KMS-11 (cell line): ENCODE data around the gene SNRPB2.

Source experiments
- H2AFZ ChIP-seq: fragments of 200-600 bp; sonication (generic); 2 replicates; pipeline ENCODE4 v1.6.1; 2016; ENCODE audit warnings: antibody characterized with exemption, mixed run types, low read depth
- H3K27ac ChIP-seq: fragments of 200-600 bp; sonication (generic); 2 replicates; pipeline ENCODE4 v1.6.1; 2016; ENCODE audit warnings: mild to moderate bottlenecking, mixed run types
- H3K27me3 ChIP-seq: fragments of 200-600 bp; sonication (generic); 2 replicates; pipeline ENCODE4 v1.6.1; 2017; ENCODE audit warnings: mild to moderate bottlenecking, low read depth, mixed run types, moderate library complexity; ENCODE audit not compliant: insufficient read depth
- H3K36me3 ChIP-seq: fragments of 200-600 bp; sonication (generic); 2 replicates; pipeline ENCODE4 v1.6.1; 2017; ENCODE audit warnings: mild to moderate bottlenecking, mixed run types; ENCODE audit not compliant: insufficient read depth
- H3K4me1 ChIP-seq: fragments of 200-600 bp; sonication (generic); 2 replicates; pipeline ENCODE4 v1.6.1; 2016; ENCODE audit warnings: mild to moderate bottlenecking, low read depth, mixed run types; ENCODE audit not compliant: poor library complexity, severe bottlenecking
- H3K4me2 ChIP-seq: fragments of 200-600 bp; sonication (generic); 2 replicates; pipeline ENCODE4 v1.7.0; 2016; ENCODE audit warnings: mild to moderate bottlenecking, mixed run types
- H3K4me3 ChIP-seq: fragments of 200-600 bp; sonication (generic); IDR thresholded peaks from 2 replicates; pipeline ENCODE4 v1.6.1; 2017; ENCODE audit warnings: low read depth, low read length, mixed read lengths; ENCODE audit not compliant: insufficient read depth
- H3K79me2 ChIP-seq: fragments of 200-600 bp; sonication (generic); 2 replicates; pipeline ENCODE4 v1.6.1; 2016; ENCODE audit warnings: low read depth, mixed run types; ENCODE audit not compliant: insufficient read depth
- H3K9ac ChIP-seq: fragments of 200-600 bp; sonication (generic); 2 replicates; pipeline ENCODE4 v1.6.1; 2016; ENCODE audit warnings: mild to moderate bottlenecking, mixed run types
- H4K20me1 ChIP-seq: fragments of 200-600 bp; sonication (generic); 2 replicates; pipeline ENCODE4 v1.6.1; 2016; ENCODE audit warnings: mild to moderate bottlenecking, mixed run types; ENCODE audit not compliant: insufficient read depth
- CTCF ChIP-seq: fragments of 200-600 bp; sonication (generic); conservative IDR thresholded peaks from 2 replicates; pipeline ENCODE4 v1.6.1; 2017; ENCODE audit warnings: low read depth, mild to moderate bottlenecking, antibody characterized with exemption, low read length, moderate library complexity, mixed read lengths

Gene SNRPB2

DNA sequence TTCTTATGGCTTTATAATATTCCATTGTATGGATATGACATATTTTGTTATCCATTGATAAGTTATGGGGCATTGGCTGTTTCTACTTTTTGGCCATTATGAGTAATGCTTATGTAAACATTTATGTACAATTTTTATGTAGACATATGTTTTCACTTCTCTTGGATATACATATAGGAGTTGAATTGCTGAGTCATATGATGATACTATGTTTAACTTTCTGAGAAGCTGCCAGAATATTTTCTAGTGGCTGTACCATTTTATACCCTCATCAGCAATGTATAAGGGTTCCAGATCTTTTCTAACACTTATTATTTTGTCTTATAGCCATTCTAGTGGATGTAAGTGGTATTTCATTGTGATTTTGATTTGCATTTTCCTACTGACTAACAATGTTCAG is 41.4 kb downstream of the SNRPB2 start:
- Histone ChIP-seq H3K79me2 (no peaks in the 10 kb centered on the region), H3K4me2 (no peak overlapping the region), H3K27ac (no peak overlapping the region), H4K20me1 (no peaks in the 10 kb centered on the region), H3K4me1 (no peaks in the 10 kb centered on the region), H2AFZ (no peak overlapping the region), H3K36me3 (no peaks in the 10 kb centered on the region), H3K9ac (no peak overlapping the region), H3K27me3 (no peaks in the 10 kb centered on the region), H3K4me3 (no peak overlapping the region)
- TF ChIP-seq CTCF: no peak

DNA sequence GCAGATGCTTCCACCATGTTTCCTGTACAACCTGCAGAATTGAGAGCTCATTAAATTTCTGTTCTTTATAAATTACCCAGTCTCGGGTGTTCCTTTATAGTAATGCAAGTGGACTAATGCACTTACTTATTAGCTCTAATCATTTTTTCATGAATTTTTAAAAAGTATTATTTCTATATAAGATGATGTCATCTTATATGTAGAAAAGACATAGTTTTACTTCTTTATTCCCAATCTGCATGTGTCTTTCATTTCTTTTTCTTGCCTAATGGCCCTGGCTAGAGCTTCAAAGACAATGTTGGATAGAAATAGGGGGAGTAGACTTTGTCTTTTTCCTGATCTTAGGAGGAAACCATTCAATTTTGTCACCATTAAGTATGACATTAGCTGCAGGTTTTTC is 46.1 kb downstream of the SNRPB2 start:
- Histone ChIP-seq H4K20me1 (no peaks in the 10 kb centered on the region), H3K9ac (no peak overlapping the region), H3K36me3 (no peaks in the 10 kb centered on the region), H3K4me3 (no peak overlapping the region), H3K4me2 (no peak overlapping the region), H3K27ac (no peak overlapping the region), H3K4me1 (no peaks in the 10 kb centered on the region), H3K79me2 (no peaks in the 10 kb centered on the region), H2AFZ (no peak overlapping the region), H3K27me3 (no peaks in the 10 kb centered on the region)
- no peak for TF ChIP-seq CTCF

DNA sequence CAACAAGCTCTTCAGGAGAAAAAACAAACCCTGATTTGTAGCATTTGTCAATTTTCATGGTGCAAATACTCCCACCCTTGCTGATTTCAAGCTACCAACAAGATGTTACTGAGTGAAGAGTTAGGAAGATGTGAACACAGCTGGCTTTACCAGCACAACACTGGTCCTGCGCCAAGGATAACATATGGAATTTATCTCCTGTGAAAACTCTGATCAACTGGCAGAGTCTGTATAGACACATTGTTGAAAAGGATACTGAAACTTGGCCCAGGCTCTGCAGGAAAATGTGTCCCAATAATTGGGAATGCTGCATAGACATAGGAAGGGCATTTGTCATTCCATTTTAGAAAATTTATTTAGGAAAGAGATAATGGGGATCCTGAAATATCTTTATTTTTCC is 47.3 kb downstream of the SNRPB2 start:
- Histone ChIP-seq H3K79me2 (no peaks in the 10 kb centered on the region), H3K4me3 (no peak overlapping the region), H3K36me3 (no peaks in the 10 kb centered on the region), H3K27ac (no peak overlapping the region), H3K9ac (no peak overlapping the region), H3K27me3 (no peaks in the 10 kb centered on the region), H3K4me2 (no peak overlapping the region), H4K20me1 (no peaks in the 10 kb centered on the region), H3K4me1 (no peaks in the 10 kb centered on the region), H2AFZ (no peak overlapping the region)
- TF ChIP-seq CTCF: no peak

GRCh38 chr20:16778159-16778558 is 48.3 kb downstream of the SNRPB2 start:
- Histone ChIP-seq H3K27me3 (no peaks in the 10 kb centered on the region), H3K9ac (no peak overlapping the region)
- no peak for TF ChIP-seq CTCF

DNA sequence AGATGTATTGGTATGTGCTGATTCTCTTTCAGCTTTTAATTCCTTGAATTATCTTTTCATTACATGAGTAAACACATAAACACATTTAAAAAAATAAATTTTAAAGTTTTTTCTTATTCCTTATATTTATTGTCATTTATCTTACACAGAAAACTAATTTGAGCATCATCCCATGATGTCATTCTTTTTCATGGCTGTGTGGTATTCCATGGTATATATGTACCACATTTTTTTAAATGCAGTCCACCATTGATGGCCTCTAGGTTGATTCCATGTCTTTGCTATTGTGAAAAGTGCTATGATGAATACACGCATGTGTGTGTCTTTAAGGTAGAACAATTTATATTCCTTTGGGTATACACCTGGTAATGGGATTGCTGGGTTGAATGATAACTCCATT is 51.7 kb downstream of the SNRPB2 start:
- no peak overlapping the region for H3K27ac ChIP-seq
- no peak overlapping the region for H2AFZ ChIP-seq
- no peaks in the 10 kb centered on the region for H3K27me3 ChIP-seq
- H3K4me3 ChIP-seq: no peak overlapping the region
- no peak for TF ChIP-seq CTCF
- no peaks in the 10 kb centered on the region for H3K4me1 ChIP-seq
- H4K20me1 ChIP-seq: no peaks in the 10 kb centered on the region
- H3K4me2 ChIP-seq: no peak overlapping the region
- H3K9ac ChIP-seq: no peak overlapping the region
- no peaks in the 10 kb centered on the region for H3K79me2 ChIP-seq
- H3K36me3 ChIP-seq: no peaks in the 10 kb centered on the region

More at GRCh38 chr20:16778159-16778558, 48.3 kb downstream of the SNRPB2 start:
- Histone ChIP-seq H3K79me2 (no peaks in the 10 kb centered on the region), H3K4me2 (no peak overlapping the region), H3K27ac (no peak overlapping the region), H4K20me1 (no peaks in the 10 kb centered on the region), H2AFZ (no peak overlapping the region), H3K4me1 (no peaks in the 10 kb centered on the region), H3K4me3 (no peak overlapping the region), H3K36me3 (no peaks in the 10 kb centered on the region)
